ENCODE results near the gene RBKS. TPM values are rescaled to one million over a fixed set of nuclear protein-coding genes. Genes with fewer than 3 reads are reported as not detected.

RBKS gene
- total and polyA plus RNA-seq, 8 donors, result 1.5 to 3.9 (median 2.4) TPM

GRCh38 chr2:27798486-27798885 is 91.7 kb downstream of the RBKS start:
- 87 to 91% methylated on average over 7 of the region's 7 CpGs for WGBS, 2 donors
- intact Hi-C loops (cut with DNase I), result no loop called here

GRCh38 chr2:27797841-27798240 is 92.3 kb downstream of the RBKS start:
- ATAC-seq (no peak), DNase-seq (no peak), FAIRE-seq (no peak)
- Histone ChIP-seq H3K9me3 (no peaks in the 10 kb centered on the region), H3K4me3 (no peak overlapping the region), H3K36me3 (no peaks in the 10 kb centered on the region), H3K27ac (no peak overlapping the region), H3K27me3 (no peaks in the 10 kb centered on the region), H3K4me1 (no peaks in the 10 kb centered on the region)
- intact Hi-C loops (cut with DNase I), result no loop called here
- TF ChIP-seq, protein P1, sequence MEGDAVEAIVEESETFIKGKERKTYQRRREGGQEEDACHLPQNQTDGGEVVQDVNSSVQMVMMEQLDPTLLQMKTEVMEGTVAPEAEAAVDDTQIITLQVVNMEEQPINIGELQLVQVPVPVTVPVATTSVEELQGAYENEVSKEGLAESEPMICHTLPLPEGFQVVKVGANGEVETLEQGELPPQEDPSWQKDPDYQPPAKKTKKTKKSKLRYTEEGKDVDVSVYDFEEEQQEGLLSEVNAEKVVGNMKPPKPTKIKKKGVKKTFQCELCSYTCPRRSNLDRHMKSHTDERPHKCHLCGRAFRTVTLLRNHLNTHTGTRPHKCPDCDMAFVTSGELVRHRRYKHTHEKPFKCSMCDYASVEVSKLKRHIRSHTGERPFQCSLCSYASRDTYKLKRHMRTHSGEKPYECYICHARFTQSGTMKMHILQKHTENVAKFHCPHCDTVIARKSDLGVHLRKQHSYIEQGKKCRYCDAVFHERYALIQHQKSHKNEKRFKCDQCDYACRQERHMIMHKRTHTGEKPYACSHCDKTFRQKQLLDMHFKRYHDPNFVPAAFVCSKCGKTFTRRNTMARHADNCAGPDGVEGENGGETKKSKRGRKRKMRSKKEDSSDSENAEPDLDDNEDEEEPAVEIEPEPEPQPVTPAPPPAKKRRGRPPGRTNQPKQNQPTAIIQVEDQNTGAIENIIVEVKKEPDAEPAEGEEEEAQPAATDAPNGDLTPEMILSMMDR (IDR thresholded peaks at IDR 0.05), result no peak
- 95 to 96% methylated on average over 4 of the region's 4 CpGs for WGBS, 2 donors

More at GRCh38 chr2:27798486-27798885, 91.7 kb downstream of the RBKS start:
- DNase-seq (no peak), ATAC-seq (peak in 1 of 4 donors; percentile 13), FAIRE-seq (no peak)
- TF ChIP-seq, protein P1 (IDR thresholded peaks at IDR 0.05), result no peak
- Histone ChIP-seq H3K4me1 (no peaks in the 10 kb centered on the region), H3K36me3 (no peaks in the 10 kb centered on the region), H3K27ac (no peak overlapping the region), H3K9me3 (no peaks in the 10 kb centered on the region), H3K27me3 (no peaks in the 10 kb centered on the region), H3K4me3 (no peak overlapping the region)

DNA sequence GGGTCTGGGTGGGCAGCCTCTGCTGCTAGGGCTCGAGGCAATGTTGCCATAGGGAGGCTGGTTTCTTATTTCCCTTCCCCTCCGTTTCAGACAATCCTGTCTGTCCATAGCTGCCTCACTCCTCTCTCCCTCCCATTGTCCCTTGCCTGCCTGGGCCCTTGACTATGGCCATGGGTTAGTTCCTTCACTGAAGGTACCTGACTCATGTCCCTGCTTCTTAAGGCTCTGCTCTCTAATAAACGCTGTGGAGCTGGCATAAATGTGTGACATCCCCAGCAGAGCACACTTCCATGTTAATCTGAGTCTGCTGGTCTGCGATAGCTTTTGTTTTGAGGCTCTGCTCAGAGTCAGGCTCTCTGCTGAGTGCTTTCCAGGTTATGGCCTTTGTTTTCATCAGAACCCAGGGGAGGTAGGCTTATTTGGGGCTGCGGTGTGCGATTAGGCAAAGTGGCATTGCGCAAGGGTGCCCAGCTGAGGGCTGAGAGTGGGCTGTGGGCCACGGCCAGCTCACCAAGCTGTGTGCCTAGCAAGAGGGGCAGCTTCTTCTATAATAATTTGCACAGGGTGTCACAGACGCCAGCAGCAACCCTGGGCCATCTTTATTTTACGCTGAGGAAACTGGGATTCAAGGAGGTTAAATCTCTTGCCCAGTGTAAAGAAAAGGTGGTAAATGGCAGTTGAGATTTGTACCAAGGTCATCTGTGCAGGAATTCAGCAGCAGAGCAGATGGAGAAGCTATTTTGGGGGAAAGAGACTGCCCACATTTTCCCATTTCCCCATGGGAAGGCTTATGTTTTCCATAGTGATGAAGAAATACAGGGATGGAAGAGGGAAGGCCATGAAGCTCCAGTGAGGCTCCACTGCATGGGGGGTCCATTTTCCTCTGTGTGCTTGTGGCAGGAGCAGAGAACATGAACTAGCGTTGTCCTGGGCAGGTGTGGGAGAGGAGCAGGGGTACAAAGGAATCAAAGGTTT is 93.1 kb downstream of the RBKS start:
- TF ChIP-seq, protein P1 (IDR thresholded peaks at IDR 0.05), result no peak
- 81 to 90% methylated on average over 11 of the region's 11 CpGs for WGBS, 2 donors
- H3K4me3 ChIP-seq, result no peak overlapping the region
- intact Hi-C loops (cut with DNase I), result no loop called here
- no peak for ATAC-seq
- H3K4me1 ChIP-seq, result no peaks in the 10 kb centered on the region
- FAIRE-seq, result no peak
- H3K27ac ChIP-seq, result no peak overlapping the region
- DNase-seq, result no peak
- no peaks in the 10 kb centered on the region for H3K27me3 ChIP-seq
- no peaks in the 10 kb centered on the region for H3K36me3 ChIP-seq
- no peaks in the 10 kb centered on the region for H3K9me3 ChIP-seq

DNA sequence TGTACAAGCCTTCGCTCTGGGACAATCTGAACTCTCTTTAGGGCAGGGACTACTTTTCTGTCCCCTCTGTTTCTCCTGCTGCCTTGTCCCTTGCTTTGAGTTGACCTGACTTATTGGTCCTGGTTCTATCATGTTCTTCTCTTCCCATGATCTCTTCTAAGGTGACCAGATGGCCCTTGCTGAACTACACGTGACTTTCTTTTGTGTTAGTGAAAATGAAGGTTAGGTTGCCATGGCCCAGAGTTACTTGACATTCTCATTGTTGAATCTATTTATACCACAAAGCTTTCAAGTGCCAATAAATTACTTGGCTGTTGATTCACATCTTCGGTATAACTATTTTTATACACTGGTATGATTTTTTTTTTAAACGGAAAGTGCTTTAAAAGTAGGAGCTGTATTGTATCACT is 94.3 kb downstream of the RBKS start:
- ATAC-seq, result no peak
- no peak overlapping the region for H3K27ac ChIP-seq

More for the DNA sequence above, 94.3 kb downstream of the RBKS start:
- no peak for FAIRE-seq
- Histone ChIP-seq H3K4me3 (no peak overlapping the region), H3K4me1 (no peaks in the 10 kb centered on the region), H3K9me3 (no peaks in the 10 kb centered on the region), H3K36me3 (no peaks in the 10 kb centered on the region), H3K27me3 (no peaks in the 10 kb centered on the region)
- 63 to 75% methylated on average over 4 of the region's 4 CpGs for WGBS, 2 donors
- TF ChIP-seq, protein P1 (IDR thresholded peaks at IDR 0.05), result no peak
- intact Hi-C loops (cut with DNase I), result no loop called here
- no peak for DNase-seq
